Suprapubic skin (tissue), 4 donors: ENCODE results near the gene RFX3. TPM values are rescaled to one million over a fixed set of nuclear protein-coding genes. Genes with fewer than 3 reads are reported as not detected.

Source experiments
- DNase-seq, 2 donors: peaks; one replicate each; pipeline ENCODE4 v3.0.0-alpha.2; 2019; ENCODE audit warnings: low spot score in 2 of 2
- H3K27ac ChIP-seq: fragments of 200-600 bp; sonication (generic); one replicate; pipeline ENCODE4 v1.5.1; 2019
- H3K27me3 ChIP-seq: fragments of 200-600 bp; sonication (generic); one replicate; pipeline ENCODE4 v1.5.1; 2019
- H3K36me3 ChIP-seq: fragments of 200-600 bp; sonication (generic); one replicate; pipeline ENCODE4 v1.5.1; 2019
- H3K4me1 ChIP-seq: fragments of 200-600 bp; sonication (generic); one replicate; pipeline ENCODE4 v1.5.1; 2019
- H3K4me3 ChIP-seq: fragments of 200-600 bp; sonication (generic); one replicate; pipeline ENCODE4 v1.5.1; 2019; ENCODE audit warnings: mild to moderate bottlenecking
- H3K9me3 ChIP-seq: fragments of 200-600 bp; sonication (generic); one replicate; pipeline ENCODE4 v1.5.1; 2019
- CTCF ChIP-seq, 2 donors: fragments of 200-600 bp in 1 of 2; fragments of 450-650 bp in 1 of 2; sonication (generic) in 1 of 2; IDR thresholded peaks; one replicate each; pipeline ENCODE4 v1.5.1; 2016 to 2019; ENCODE audit warnings: antibody characterized with exemption in 2 of 2, mild to moderate bottlenecking in 1 of 2, moderate library complexity in 1 of 2
- EP300 ChIP-seq: sonication (generic); formaldehyde crosslinking; IDR thresholded peaks from one replicate; pipeline ENCODE4 v1.6.1; 2017; ENCODE audit warnings: antibody characterized with exemption
- POLR2A ChIP-seq, 2 donors: fragments of 450-650 bp; IDR thresholded peaks; one replicate each; pipeline ENCODE4 v1.6.1; 2017; ENCODE audit warnings: antibody characterized with exemption in 2 of 2, mild to moderate bottlenecking in 2 of 2, moderate library complexity in 2 of 2
- POLR2AphosphoS5 ChIP-seq, 3 donors: sonication (generic); formaldehyde crosslinking; IDR thresholded peaks; one replicate each; pipeline ENCODE4 v1.6.1; 2017; ENCODE audit warnings: antibody characterized with exemption in 3 of 3
- WGBS: methylation state at CpG from one replicate; pipeline ENCODE4 v1.1.5; 2018; 5-methylcytosine and 5-hydroxymethylcytosine counted together
- total RNA-seq, 4 donors: library from RNA; depleted of rRNA; stranded (reverse); fragments of >200 nt; gene quantifications; one replicate each; pipeline ENCODE4 v1.1.0, GENCODE V29; 2016

RFX3 gene
- total RNA-seq, 4 donors from 2014 or later = 7.7 to 23.5 (median 9.4) TPM

GRCh38 chr9:3238236-3238635 is 287.6 kb downstream of the RFX3 start:
- Histone ChIP-seq H3K9me3 (no peaks in the 10 kb centered on the region), H3K4me3 (no peak overlapping the region), H3K27me3 (no peaks in the 10 kb centered on the region), H3K36me3 (no peaks in the 10 kb centered on the region), H3K4me1 (no peaks in the 10 kb centered on the region), H3K27ac (no peak overlapping the region)
- WGBS = 88% methylated on average over 4 of the region's 4 CpGs
- no peak for TF ChIP-seq EP300
- no peak for TF ChIP-seq CTCF (IDR thresholded peaks at IDR 0.05)
- TF ChIP-seq POLR2AphosphoS5 (IDR thresholded peaks at IDR 0.05) = no peak
- TF ChIP-seq POLR2A (IDR thresholded peaks at IDR 0.05) = no peak
- DNase-seq = no peak

GRCh38 chr9:3237121-3237520 is 288.7 kb downstream of the RFX3 start:
- H3K27me3 ChIP-seq = no peaks in the 10 kb centered on the region
- no peaks in the 10 kb centered on the region for H3K36me3 ChIP-seq
- H3K9me3 ChIP-seq = no peaks in the 10 kb centered on the region
- DNase-seq = no peak
- H3K4me1 ChIP-seq = no peaks in the 10 kb centered on the region
- H3K27ac ChIP-seq = no peak overlapping the region
- TF ChIP-seq CTCF (IDR thresholded peaks at IDR 0.05) (no peak), POLR2AphosphoS5 (IDR thresholded peaks at IDR 0.05) (no peak), EP300 (no peak), POLR2A (IDR thresholded peaks at IDR 0.05) (no peak)
- no peak overlapping the region for H3K4me3 ChIP-seq

GRCh38 chr9:3235497-3235896 is 290.3 kb downstream of the RFX3 start:
- 97% methylated on average over 1 of the region's 1 CpG for WGBS
- DNase-seq = no peak
- no peak overlapping the region for H3K4me3 ChIP-seq
- H3K36me3 ChIP-seq = no peaks in the 10 kb centered on the region
- H3K9me3 ChIP-seq = no peaks in the 10 kb centered on the region
- H3K27me3 ChIP-seq = no peaks in the 10 kb centered on the region
- TF ChIP-seq CTCF (IDR thresholded peaks at IDR 0.05) (no peak), POLR2AphosphoS5 (IDR thresholded peaks at IDR 0.05) (no peak), EP300 (no peak)
- H3K4me1 ChIP-seq = no peaks in the 10 kb centered on the region
- H3K27ac ChIP-seq = no peak overlapping the region

- no peak for DNase-seq
- no peak overlapping the region for H3K4me3 ChIP-seq
- no peaks in the 10 kb centered on the region for H3K4me1 ChIP-seq
- no peaks in the 10 kb centered on the region for H3K27me3 ChIP-seq
- no peak for TF ChIP-seq EP300
- WGBS = 62% methylated on average over 7 of the region's 7 CpGs
- H3K9me3 ChIP-seq = no peaks in the 10 kb centered on the region
- no peak overlapping the region for H3K27ac ChIP-seq
- H3K36me3 ChIP-seq = no peaks in the 10 kb centered on the region
These were observed 300.9 kb downstream of the RFX3 start for GRCh38 chr9:3224931-3225330.

- Histone ChIP-seq H3K9me3 (no peaks in the 10 kb centered on the region), H3K27me3 (no peaks in the 10 kb centered on the region), H3K27ac (no peak overlapping the region), H3K4me1 (no peaks in the 10 kb centered on the region), H3K4me3 (no peak overlapping the region), H3K36me3 (no peaks in the 10 kb centered on the region)
- DNase-seq = no peak
- TF ChIP-seq POLR2AphosphoS5 (IDR thresholded peaks at IDR 0.05) (no peak), EP300 (no peak), CTCF (IDR thresholded peaks at IDR 0.05) (no peak), POLR2A (IDR thresholded peaks at IDR 0.05) (no peak)
- 75% methylated on average over 1 of the region's 1 CpG for WGBS
These were observed 310.1 kb downstream of the RFX3 start for GRCh38 chr9:3215658-3216057.

GRCh38 chr9:3214741-3215140 is 311.1 kb downstream of the RFX3 start:
- no peak for DNase-seq
- no peak for TF ChIP-seq POLR2AphosphoS5 (IDR thresholded peaks at IDR 0.05)
- TF ChIP-seq EP300 = no peak
- no peak for TF ChIP-seq POLR2A (IDR thresholded peaks at IDR 0.05)
- no peak for TF ChIP-seq CTCF (IDR thresholded peaks at IDR 0.05)
- Histone ChIP-seq H3K9me3 (no peaks in the 10 kb centered on the region), H3K4me3 (no peak overlapping the region), H3K4me1 (no peaks in the 10 kb centered on the region), H3K27ac (no peak overlapping the region), H3K36me3 (no peaks in the 10 kb centered on the region), H3K27me3 (no peaks in the 10 kb centered on the region)
- WGBS = 59% methylated on average over 4 of the region's 4 CpGs
